ENCODE results near the gene ZNF236. TPM values are rescaled to one million over a fixed set of nuclear protein-coding genes. Genes with fewer than 3 reads are reported as not detected.

The ZNF236 gene
- total and polyA plus RNA-seq, 2 donors (not counting 3 experiments of a cell fraction or from before 2014, with no cell fraction given) = 4.5 to 14.7 TPM

DNA sequence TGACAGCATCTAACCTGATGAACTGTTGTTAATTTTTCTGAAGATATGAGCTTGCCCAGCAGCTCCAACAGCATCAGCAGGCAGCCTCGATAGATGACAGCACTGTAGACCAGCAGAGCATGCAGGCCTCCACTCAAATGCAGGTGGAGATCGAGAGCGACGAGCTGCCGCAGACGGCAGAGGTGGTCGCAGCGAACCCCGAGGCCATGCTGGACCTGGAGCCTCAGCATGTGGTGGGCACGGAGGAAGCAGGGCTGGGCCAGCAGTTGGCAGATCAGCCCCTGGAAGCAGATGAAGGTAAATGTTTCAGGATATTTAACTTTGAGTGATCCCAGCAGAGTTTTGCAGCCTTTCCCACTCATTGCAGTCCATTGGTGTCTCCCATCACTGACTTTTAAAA is 85.9 kb downstream of the ZNF236 start:
- TF ChIP-seq FOS (IDR thresholded peaks at IDR 0.05; ENCODE audit: borderline replicate concordance, insufficient read depth, low read length) (no peak), POLR2A (IDR thresholded peaks at IDR 0.05; ENCODE audit: low read depth, low read length) (no peak), GATA2 (IDR thresholded peaks at IDR 0.05; ENCODE audit: insufficient read depth, insufficient read length, low read depth, low read length) (no peak)
- DNase-seq (ENCODE audit: low read depth, low spot score) (no peak), FAIRE-seq (no peak)
- dilution Hi-C loops (cut with MboI; ENCODE audit: extremely low pct_ligation_motif_present, low sequenced_read_pairs) = no loop called here
- BruUV-seq (replicated peaks) = no TSS peak
- peaks cover 6 to 10% of the 10 kb centered on the region in 2 experiments for H3K36me3 ChIP-seq (ENCODE audit: control insufficient read depth in 2 of 2, extremely low read depth in 1 of 2, insufficient read depth in 2 of 2, low read length in 2 of 2)
- ChIA-PET CTCF (no interaction called here), POLR2A (no interaction called here)
- H3K27me3 ChIP-seq (ENCODE audit: control insufficient read depth in 2 of 2, insufficient read depth in 2 of 2, low read length in 2 of 2) = no peaks in the 10 kb centered on the region
- no peak overlapping the region for H3K27ac ChIP-seq (ENCODE audit: insufficient read depth, low read depth, low read length)
- no peaks in the 10 kb centered on the region for H3K9me3 ChIP-seq (replicated peaks; ENCODE audit: control insufficient read depth, insufficient read depth, low read length)
- intact Hi-C loops (cut with micrococcal nuclease) = no loop called here
- H3K4me1 ChIP-seq (ENCODE audit: control insufficient read depth, extremely low read depth, insufficient read depth, low read length) = no peaks in the 10 kb centered on the region
- no peak overlapping the region for H3K4me2 ChIP-seq (ENCODE audit: insufficient read depth, low read length)
- H3K9me1 ChIP-seq (replicated peaks; ENCODE audit: control insufficient read depth, extremely low read depth, insufficient read depth, low read length) = no peaks in the 10 kb centered on the region
- H2AFZ ChIP-seq (ENCODE audit: low read depth, low read length) = no peak overlapping the region
- H3K79me2 ChIP-seq (ENCODE audit: control insufficient read depth, insufficient read depth, low read length) = no peaks in the 10 kb centered on the region
- no peaks in the 10 kb centered on the region for H4K20me1 ChIP-seq (replicated peaks; ENCODE audit: control insufficient read depth, extremely low read depth, insufficient read depth, low read length)
- H3K4me3 ChIP-seq (replicated peaks in 1 of 3; ENCODE audit: insufficient read depth in 1 of 3, low read depth in 1 of 3, low read length in 3 of 3) = no peak overlapping the region
- no peak overlapping the region for H3K9ac ChIP-seq (replicated peaks; ENCODE audit: extremely low read depth, insufficient read depth, low read length)

DNA sequence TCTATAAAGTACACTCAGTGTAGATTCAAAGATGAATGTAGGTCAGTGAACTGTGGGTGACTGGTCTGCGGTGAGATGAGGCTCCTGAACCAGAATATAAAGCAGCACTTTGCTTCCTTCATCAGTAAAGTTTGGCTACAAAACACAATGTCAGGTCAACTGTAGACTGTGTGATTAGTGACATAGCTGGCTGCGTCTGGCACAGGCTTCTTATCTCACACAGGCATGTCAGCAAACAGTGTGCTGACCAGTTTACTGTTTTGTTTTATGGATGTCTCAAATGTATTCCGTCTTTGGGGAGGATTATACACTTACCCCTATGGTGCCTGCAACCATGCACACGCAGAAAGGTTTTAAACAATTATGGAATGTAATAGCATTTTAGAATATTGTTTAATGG is 87.1 kb downstream of the ZNF236 start:
- no peaks in the 10 kb centered on the region for H4K20me1 ChIP-seq (replicated peaks; ENCODE audit: control insufficient read depth, extremely low read depth, insufficient read depth, low read length)
- TF ChIP-seq, protein P1, sequence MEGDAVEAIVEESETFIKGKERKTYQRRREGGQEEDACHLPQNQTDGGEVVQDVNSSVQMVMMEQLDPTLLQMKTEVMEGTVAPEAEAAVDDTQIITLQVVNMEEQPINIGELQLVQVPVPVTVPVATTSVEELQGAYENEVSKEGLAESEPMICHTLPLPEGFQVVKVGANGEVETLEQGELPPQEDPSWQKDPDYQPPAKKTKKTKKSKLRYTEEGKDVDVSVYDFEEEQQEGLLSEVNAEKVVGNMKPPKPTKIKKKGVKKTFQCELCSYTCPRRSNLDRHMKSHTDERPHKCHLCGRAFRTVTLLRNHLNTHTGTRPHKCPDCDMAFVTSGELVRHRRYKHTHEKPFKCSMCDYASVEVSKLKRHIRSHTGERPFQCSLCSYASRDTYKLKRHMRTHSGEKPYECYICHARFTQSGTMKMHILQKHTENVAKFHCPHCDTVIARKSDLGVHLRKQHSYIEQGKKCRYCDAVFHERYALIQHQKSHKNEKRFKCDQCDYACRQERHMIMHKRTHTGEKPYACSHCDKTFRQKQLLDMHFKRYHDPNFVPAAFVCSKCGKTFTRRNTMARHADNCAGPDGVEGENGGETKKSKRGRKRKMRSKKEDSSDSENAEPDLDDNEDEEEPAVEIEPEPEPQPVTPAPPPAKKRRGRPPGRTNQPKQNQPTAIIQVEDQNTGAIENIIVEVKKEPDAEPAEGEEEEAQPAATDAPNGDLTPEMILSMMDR (IDR thresholded peaks at IDR 0.05; ENCODE audit: extremely low read depth in 1 of 2, insufficient read depth in 1 of 2, low read depth in 1 of 2, low read length in 2 of 2) = no peak
- no peak for TF ChIP-seq POLR2AphosphoS5 (IDR thresholded peaks at IDR 0.05; ENCODE audit: insufficient read depth, low read depth, low read length)
- TF ChIP-seq, protein P2, sequence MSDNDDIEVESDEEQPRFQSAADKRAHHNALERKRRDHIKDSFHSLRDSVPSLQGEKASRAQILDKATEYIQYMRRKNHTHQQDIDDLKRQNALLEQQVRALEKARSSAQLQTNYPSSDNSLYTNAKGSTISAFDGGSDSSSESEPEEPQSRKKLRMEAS (IDR thresholded peaks at IDR 0.05; ENCODE audit: insufficient read depth, insufficient read length) = no peak
- no peak for TF ChIP-seq FOS (IDR thresholded peaks at IDR 0.05; ENCODE audit: borderline replicate concordance, insufficient read depth, low read length)
- no peak for TF ChIP-seq MYC (IDR thresholded peaks at IDR 0.05; ENCODE audit: low read depth, low read length)
- no peak for TF ChIP-seq GATA2 (IDR thresholded peaks at IDR 0.05; ENCODE audit: insufficient read depth, insufficient read length, low read depth, low read length)
- no peak for TF ChIP-seq EZH2 (IDR thresholded peaks at IDR 0.05; ENCODE audit: borderline replicate concordance, low read depth, low read length, severe bottlenecking)
- no peaks in the 10 kb centered on the region for H3K27me3 ChIP-seq (ENCODE audit: control insufficient read depth in 2 of 2, insufficient read depth in 2 of 2, low read length in 2 of 2)
- BruUV-seq (replicated peaks) = no TSS peak
- H3K4me3 ChIP-seq (replicated peaks in 1 of 3; ENCODE audit: insufficient read depth in 1 of 3, low read depth in 1 of 3, low read length in 3 of 3) = no peak overlapping the region
- DNase-seq (ENCODE audit: low read depth, low spot score) (no peak), FAIRE-seq (no peak)
- H3K9me3 ChIP-seq (replicated peaks; ENCODE audit: control insufficient read depth, insufficient read depth, low read length) = no peaks in the 10 kb centered on the region
- CTCF ChIA-PET = no interaction called here
- POLR2A ChIA-PET = no interaction called here
- intact Hi-C loops (cut with micrococcal nuclease) (no loop called here), dilution Hi-C loops (cut with MboI; ENCODE audit: extremely low pct_ligation_motif_present, low sequenced_read_pairs) (no loop called here)
- no peaks in the 10 kb centered on the region for H3K9me1 ChIP-seq (replicated peaks; ENCODE audit: control insufficient read depth, extremely low read depth, insufficient read depth, low read length)
- H3K4me2 ChIP-seq (ENCODE audit: insufficient read depth, low read length) = no peak overlapping the region
- no peaks in the 10 kb centered on the region for H3K4me1 ChIP-seq (ENCODE audit: control insufficient read depth, extremely low read depth, insufficient read depth, low read length)
- no peaks in the 10 kb centered on the region for H3K79me2 ChIP-seq (ENCODE audit: control insufficient read depth, insufficient read depth, low read length)
- H3K36me3 ChIP-seq (ENCODE audit: control insufficient read depth in 2 of 2, extremely low read depth in 1 of 2, insufficient read depth in 2 of 2, low read length in 2 of 2) = peaks cover 4 to 10% of the 10 kb centered on the region in 2 experiments
- H2AFZ ChIP-seq (ENCODE audit: low read depth, low read length) = no peak overlapping the region
- H3K9ac ChIP-seq (replicated peaks; ENCODE audit: extremely low read depth, insufficient read depth, low read length) = no peak overlapping the region
- no peak overlapping the region for H3K27ac ChIP-seq (ENCODE audit: insufficient read depth, low read depth, low read length)

Data from endothelial cell of umbilical vein (primary cell).